ENCODE measurements around the gene CLEC11A.

The CLEC11A gene

DNA sequence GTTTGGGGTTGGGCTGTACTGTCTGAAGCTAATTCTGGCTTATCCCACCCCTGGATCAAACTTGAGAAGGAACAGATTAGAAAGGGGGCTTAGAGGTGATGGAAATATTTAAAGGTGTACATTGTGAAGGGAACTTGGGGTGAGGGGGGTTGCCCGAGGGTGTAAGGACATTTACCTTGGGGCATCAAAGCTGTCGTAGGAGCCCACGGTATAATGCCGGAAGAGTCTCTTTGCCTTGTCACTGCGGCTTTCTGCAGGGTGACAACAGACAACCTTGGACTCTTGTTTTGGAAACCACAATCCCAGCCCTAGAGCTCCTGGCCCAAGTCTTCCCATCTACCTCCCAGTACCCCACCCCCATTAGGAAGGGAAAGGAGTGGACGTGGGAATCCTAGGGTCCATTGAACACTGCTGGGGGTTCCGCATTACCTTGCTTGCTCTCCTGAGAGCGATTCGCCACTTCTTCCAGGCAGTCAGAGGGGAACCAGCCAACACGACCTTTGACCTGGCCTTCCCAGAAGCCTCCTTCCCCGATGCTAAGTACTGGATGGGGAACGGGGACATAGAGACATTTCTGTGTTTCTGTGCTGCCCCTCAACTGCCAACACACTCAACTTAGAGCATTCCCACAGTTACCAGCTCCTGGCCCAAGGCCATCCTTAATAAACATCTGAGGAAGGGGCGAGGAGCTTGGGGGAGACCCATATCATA, 25.6 kb upstream of the CLEC11A start:
- no peak overlapping the region for H3K4me3 ChIP-seq (replicated peaks; ENCODE audit: low read depth, low read length)
- TF ChIP-seq, protein P1, sequence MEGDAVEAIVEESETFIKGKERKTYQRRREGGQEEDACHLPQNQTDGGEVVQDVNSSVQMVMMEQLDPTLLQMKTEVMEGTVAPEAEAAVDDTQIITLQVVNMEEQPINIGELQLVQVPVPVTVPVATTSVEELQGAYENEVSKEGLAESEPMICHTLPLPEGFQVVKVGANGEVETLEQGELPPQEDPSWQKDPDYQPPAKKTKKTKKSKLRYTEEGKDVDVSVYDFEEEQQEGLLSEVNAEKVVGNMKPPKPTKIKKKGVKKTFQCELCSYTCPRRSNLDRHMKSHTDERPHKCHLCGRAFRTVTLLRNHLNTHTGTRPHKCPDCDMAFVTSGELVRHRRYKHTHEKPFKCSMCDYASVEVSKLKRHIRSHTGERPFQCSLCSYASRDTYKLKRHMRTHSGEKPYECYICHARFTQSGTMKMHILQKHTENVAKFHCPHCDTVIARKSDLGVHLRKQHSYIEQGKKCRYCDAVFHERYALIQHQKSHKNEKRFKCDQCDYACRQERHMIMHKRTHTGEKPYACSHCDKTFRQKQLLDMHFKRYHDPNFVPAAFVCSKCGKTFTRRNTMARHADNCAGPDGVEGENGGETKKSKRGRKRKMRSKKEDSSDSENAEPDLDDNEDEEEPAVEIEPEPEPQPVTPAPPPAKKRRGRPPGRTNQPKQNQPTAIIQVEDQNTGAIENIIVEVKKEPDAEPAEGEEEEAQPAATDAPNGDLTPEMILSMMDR (IDR thresholded peaks at IDR 0.05; ENCODE audit: low read depth, low read length, missing control alignments), result no peak
- no peak for DNase-seq (ENCODE audit: extremely low read depth, low read depth)

DNA sequence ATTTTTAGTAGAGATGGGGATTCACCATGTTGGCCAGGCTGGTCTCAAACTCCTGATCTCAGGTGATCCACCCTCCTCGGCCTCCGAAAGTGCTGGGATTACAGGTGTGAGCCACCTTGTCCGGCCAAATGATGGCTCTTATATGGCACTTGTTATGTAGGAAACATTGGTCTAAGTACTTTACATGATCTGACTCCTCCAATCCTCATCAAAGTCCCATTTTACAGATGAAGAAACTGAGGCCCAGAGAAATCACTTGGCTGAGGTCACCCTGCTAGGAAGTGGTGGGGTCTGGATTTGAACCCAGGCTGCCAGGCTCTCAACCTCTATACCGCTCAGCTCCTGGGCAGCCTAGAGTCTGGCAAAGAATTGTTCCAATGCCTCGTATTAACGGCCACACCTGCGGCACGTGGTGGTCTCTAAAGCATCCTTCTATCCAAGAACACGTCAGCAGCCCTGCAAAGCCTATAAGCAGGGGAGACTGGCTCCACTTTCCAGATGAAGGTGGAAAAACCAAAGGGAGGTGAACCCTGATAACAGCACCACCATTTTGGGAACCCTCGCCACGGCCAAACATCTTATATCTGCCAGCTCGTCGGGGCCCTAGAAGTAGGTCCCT, 21.7 kb upstream of the CLEC11A start:
- no peak for DNase-seq (ENCODE audit: extremely low read depth, low read depth)
- TF ChIP-seq, protein P1 (IDR thresholded peaks at IDR 0.05; ENCODE audit: low read depth, low read length, missing control alignments), result no peak
- H3K4me3 ChIP-seq (replicated peaks; ENCODE audit: low read depth, low read length), result no peak overlapping the region

DNA sequence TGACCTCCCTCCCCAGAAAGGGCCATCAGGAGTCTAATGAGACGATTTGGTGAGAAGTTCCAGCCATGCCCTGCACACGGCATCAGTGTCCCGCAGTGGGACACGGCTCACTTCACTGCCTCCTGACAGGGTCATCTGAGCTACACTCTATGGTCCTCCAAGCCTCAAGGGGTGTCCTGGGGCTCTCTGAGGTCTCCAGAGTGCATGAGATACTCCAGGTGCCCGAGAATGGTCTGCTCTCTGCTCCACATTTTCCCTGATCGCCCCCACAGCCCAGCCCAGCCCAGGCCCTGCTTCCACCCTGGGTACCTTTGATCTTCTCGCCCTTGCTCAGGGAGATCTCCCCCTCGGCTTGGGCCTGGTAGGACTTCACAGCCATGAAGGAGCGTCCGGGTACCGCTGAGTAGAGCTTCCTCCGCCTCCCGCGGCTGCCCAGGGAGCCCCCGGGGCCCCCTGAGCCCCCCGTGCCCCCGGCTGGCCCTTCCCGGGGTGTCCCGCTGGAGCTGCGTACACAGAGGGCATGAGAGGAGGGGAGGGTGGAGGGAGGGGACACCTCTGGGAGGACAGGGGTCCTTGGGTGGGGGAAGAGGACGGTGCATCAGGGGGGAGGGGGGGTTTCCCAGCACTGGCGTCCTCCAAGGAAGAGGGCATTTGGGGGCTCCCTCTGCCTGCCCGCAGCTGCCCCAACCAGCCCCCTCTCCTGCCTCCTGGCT, 20.9 kb upstream of the CLEC11A start:
- H3K4me3 ChIP-seq (replicated peaks; ENCODE audit: low read depth, low read length), result no peak overlapping the region
- DNase-seq (ENCODE audit: extremely low read depth, low read depth), result no peak
- TF ChIP-seq, protein P1 (IDR thresholded peaks at IDR 0.05; ENCODE audit: low read depth, low read length, missing control alignments), result no peak

DNA sequence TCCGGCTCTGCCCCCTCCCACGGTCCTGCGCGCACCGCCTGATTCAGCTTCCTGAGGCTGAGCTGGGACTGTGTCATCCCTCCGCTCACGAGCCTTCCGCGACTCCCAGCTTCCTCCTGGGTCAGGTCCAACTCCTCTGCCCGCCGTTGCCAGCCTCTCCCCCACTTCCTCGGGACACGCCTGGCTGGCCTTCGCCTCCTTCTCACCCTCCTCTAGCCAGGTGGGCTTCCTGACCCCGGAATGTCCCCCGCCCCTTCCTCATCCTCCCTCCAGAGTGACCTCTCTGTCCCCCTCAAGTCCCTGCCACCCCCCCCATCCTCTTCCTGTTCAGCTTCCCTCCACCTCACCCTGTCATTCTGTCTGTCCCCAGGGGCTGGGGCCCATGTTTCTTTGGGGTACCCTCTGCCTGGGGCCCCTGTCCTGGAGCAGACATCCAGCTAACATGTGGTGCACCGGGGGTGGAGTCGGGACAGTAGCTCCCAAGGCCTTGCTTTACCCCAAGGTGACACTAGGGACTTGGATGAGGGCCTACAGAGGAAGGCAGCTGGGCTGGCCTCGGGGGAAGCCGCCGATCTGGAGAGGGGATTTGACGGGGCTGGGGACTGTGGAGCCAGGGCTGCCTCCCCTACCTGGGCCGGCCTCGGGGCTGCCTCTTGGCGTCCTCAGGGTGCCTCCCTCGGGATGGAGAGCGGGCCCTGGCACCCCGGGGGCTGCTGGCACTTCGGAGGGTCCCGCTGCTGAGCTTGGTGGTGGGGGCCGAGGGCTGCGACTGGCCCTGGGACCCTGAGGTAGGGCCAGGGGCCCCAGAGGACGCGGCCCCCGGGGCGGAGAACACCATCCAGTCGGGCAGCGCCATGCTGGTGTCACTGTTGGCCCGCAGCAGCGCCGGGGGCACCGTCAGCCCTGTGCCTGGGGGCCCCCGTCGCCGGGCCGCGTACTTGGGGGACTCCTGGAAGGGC, 20.0 kb upstream of the CLEC11A start:
- H3K4me3 ChIP-seq (replicated peaks; ENCODE audit: low read depth, low read length), result no peak overlapping the region
- TF ChIP-seq, protein P1 (IDR thresholded peaks at IDR 0.05; ENCODE audit: low read depth, low read length, missing control alignments), result no peak
- DNase-seq (ENCODE audit: extremely low read depth, low read depth), result no peak

DNA sequence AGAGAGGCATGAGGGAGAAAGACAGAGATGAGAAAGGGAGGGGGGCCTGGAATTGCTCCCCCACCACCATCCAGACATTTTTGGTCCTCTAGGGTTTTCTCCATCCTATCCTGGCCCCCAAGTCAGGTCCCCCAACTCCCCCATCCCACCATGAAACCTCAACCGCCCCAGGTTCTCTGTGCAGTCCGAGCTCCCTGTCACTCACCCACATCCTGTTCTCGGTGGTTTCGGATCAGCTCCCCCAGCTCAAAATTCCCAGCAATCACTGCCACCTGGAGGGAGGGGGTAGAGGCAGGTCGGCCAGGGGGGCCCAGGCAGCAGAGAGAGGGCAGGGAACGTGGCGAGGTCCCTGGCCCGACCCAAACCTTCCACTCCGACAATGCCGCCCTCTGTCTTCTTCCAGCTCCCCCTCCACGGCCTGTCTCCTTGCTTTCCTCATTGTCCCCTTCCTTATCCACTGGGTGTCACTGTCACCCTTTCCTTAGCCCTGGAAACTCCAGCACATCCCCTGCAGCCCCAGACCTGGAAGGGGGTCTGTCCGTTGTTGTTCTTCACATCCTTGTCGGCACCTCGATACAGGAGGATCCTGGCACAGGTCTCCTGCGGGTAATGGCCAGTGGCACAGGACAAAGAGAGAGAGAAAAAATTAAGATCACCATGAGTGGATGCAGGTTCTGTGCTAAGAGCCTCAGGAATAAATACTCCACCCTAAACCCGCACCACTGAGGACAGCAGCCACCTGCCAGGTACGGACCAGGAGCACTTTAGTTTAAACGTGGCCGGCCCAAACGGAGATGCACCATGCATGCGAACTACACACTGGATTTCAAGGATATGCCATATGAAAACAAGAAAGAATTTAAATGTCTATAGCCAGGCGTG, 19.0 kb upstream of the CLEC11A start:
- no peak for DNase-seq (ENCODE audit: extremely low read depth, low read depth)
- TF ChIP-seq, protein P1 (IDR thresholded peaks at IDR 0.05; ENCODE audit: low read depth, low read length, missing control alignments), result peak; percentile 24
- H3K4me3 ChIP-seq (replicated peaks; ENCODE audit: low read depth, low read length), result no peak overlapping the region
